GM23338 (cell line): ENCODE data around the gene BDKRB1. TPM values are rescaled to one million over a fixed set of nuclear protein-coding genes. Genes with fewer than 3 reads are reported as not detected.

ENCODE experiments used
- ATAC-seq: fragments of 200-7000 bp; cut with Tn5 transposase; 3 replicates; pipeline ENCODE4 v1.9.1; 2020
- DNase-seq: peaks from one replicate; pipeline ENCODE4 v3.0.0-alpha.2; 2015; ENCODE audit warnings: low spot score
- H2AFZ ChIP-seq: fragments of 200-600 bp; sonication (generic); 2 replicates; pipeline ENCODE4 v1.8.0; 2016; ENCODE audit warnings: antibody characterized with exemption, mild to moderate bottlenecking, moderate library complexity
- H3F3A ChIP-seq: fragments of 200-600 bp; sonication (generic); replicated peaks from 2 replicates; pipeline ENCODE4 v1.8.0; 2017; ENCODE audit warnings: antibody characterized with exemption, mixed run types, low read depth
- H3K27ac ChIP-seq: fragments of 200-600 bp; sonication (generic); 2 replicates; pipeline ENCODE4 v1.6.1; 2016; ENCODE audit warnings: low read depth
- H3K27me3 ChIP-seq: fragments of 200-600 bp; sonication (generic); 2 replicates; pipeline ENCODE4 v1.8.0; 2016; ENCODE audit warnings: mild to moderate bottlenecking, mixed run types, moderate library complexity; ENCODE audit not compliant: insufficient read depth
- H3K36me3 ChIP-seq: fragments of 200-600 bp; sonication (generic); 2 replicates; pipeline ENCODE4 v1.8.0; 2016; ENCODE audit warnings: mild to moderate bottlenecking; ENCODE audit not compliant: insufficient read depth
- H3K4me1 ChIP-seq: fragments of 200-600 bp; sonication (generic); 2 replicates; pipeline ENCODE4 v1.8.0; 2016; ENCODE audit warnings: mild to moderate bottlenecking, moderate library complexity; ENCODE audit not compliant: insufficient read depth
- H3K4me2 ChIP-seq: fragments of 200-600 bp; sonication (generic); 2 replicates; pipeline ENCODE4 v1.7.1; 2017; ENCODE audit warnings: mixed run types
- H3K4me3 ChIP-seq: fragments of 200-600 bp; sonication (generic); 2 replicates; pipeline ENCODE4 v1.6.1; 2016; ENCODE audit warnings: mixed run types
- H3K79me2 ChIP-seq: fragments of 200-600 bp; sonication (generic); replicated peaks from 2 replicates; pipeline ENCODE4 v1.8.0; 2017; ENCODE audit warnings: mild to moderate bottlenecking; ENCODE audit not compliant: insufficient read depth
- H3K9me2 ChIP-seq: fragments of 200-600 bp; sonication (generic); 2 replicates; pipeline ENCODE4 v1.8.0; 2017; ENCODE audit not compliant: insufficient read depth
- H4K20me1 ChIP-seq: fragments of 200-600 bp; sonication (generic); replicated peaks from 2 replicates; pipeline ENCODE4 v1.8.0; 2017; ENCODE audit warnings: mild to moderate bottlenecking; ENCODE audit not compliant: insufficient read depth
- H3K27ac Mint-ChIP-seq: 2 replicates; pipeline ENCODE4 v1.8.0; 2020; ENCODE audit warnings: inconsistent platforms, mild to moderate bottlenecking, moderate library complexity, mixed read lengths
- H3K27me3 Mint-ChIP-seq: 3 replicates; pipeline ENCODE4 v1.8.0; 2022; ENCODE audit warnings: low read depth, mild to moderate bottlenecking, moderate library complexity, mixed read lengths, inconsistent platforms; ENCODE audit not compliant: insufficient read depth, poor library complexity
- H3K36me3 Mint-ChIP-seq: 3 replicates; pipeline ENCODE4 v1.8.0; 2021; ENCODE audit warnings: low read depth, mild to moderate bottlenecking, inconsistent platforms, moderate library complexity, mixed read lengths
- H3K4me1 Mint-ChIP-seq: 3 replicates; pipeline ENCODE4 v1.8.0; 2020; ENCODE audit warnings: mild to moderate bottlenecking, inconsistent platforms, mixed read lengths
- H3K4me3 Mint-ChIP-seq: 3 replicates; pipeline ENCODE4 v1.8.0; 2021; ENCODE audit warnings: moderate library complexity, mild to moderate bottlenecking, inconsistent platforms, mixed read lengths
- H3K9me3 Mint-ChIP-seq: 3 replicates; pipeline ENCODE4 v1.8.0; 2020; ENCODE audit warnings: moderate library complexity, mild to moderate bottlenecking, inconsistent platforms, mixed read lengths
- STAT1 ChIP-seq: IDR thresholded peaks from one replicate; pipeline ENCODE4 v1.6.1; 2016; ENCODE audit warnings: antibody characterized with exemption; ENCODE audit not compliant: unreplicated experiment
- ZNF331 ChIP-seq: fragments of 250-450 bp; sonication (Bioruptor Pico); IDR thresholded peaks from 2 replicates; pipeline ENCODE4 v1.5.0; 2020; ENCODE audit warnings: low read depth, mild to moderate bottlenecking, moderate library complexity
- polyA plus RNA-seq: library from polyadenylated mRNA; unstranded; fragments of >200 nt; fragmentation: Nextera tagmentation; extraction: Ambion mirVana; gene quantifications from 2 replicates; pipeline ENCODE4 v1.2.1, GENCODE V29; 2016
- total RNA-seq: library from RNA; depleted of rRNA; stranded (reverse); fragments of >200 nt; shearing (Covaris generic); gene quantifications from 2 replicates; pipeline ENCODE4 v1.2.3, GENCODE V29; 2014
- TF ChIP-seq, protein P1 (sequence below): fragments of 250-450 bp; sonication (Bioruptor Pico); IDR thresholded peaks from 2 replicates; pipeline ENCODE4 v1.5.0; 2020; ENCODE audit warnings: mild to moderate bottlenecking, moderate library complexity
- TF ChIP-seq, protein P2 (sequence below): IDR thresholded peaks from 2 replicates; pipeline ENCODE4 v1.6.1; 2016; ENCODE audit warnings: antibody characterized with exemption
- TF ChIP-seq, protein P3 (sequence below): IDR thresholded peaks from one replicate; pipeline ENCODE4 v1.6.1; 2018; ENCODE audit warnings: antibody characterized with exemption; ENCODE audit not compliant: unreplicated experiment
- TF ChIP-seq, protein P4 (sequence below), 2 experiments: fragments of 200-600 bp in 1 of 2; sonication (generic) in 1 of 2; conservative IDR thresholded peaks; 2 replicates each; pipeline versions ENCODE4 v1.5.1 to v1.6.1; 2016 to 2017; ENCODE audit warnings: antibody characterized with exemption in 2 of 2, low read depth in 2 of 2, mild to moderate bottlenecking in 2 of 2, moderate library complexity in 1 of 2

BDKRB1 gene
- total and polyA plus RNA-seq, 2 experiments from 2014 or later, result not detected

GRCh38 chr14:96271421-96271762, 15.4 kb downstream of the BDKRB1 start:
- H3K4me3 Mint-ChIP-seq, result no peak overlapping the region
- no peaks in the 10 kb centered on the region; the same call in 2 of the 3 replicates for H3K4me1 Mint-ChIP-seq
- TF ChIP-seq ZNF331 (peak; percentile 71), STAT1 (no peak)
- TF ChIP-seq, protein P1, sequence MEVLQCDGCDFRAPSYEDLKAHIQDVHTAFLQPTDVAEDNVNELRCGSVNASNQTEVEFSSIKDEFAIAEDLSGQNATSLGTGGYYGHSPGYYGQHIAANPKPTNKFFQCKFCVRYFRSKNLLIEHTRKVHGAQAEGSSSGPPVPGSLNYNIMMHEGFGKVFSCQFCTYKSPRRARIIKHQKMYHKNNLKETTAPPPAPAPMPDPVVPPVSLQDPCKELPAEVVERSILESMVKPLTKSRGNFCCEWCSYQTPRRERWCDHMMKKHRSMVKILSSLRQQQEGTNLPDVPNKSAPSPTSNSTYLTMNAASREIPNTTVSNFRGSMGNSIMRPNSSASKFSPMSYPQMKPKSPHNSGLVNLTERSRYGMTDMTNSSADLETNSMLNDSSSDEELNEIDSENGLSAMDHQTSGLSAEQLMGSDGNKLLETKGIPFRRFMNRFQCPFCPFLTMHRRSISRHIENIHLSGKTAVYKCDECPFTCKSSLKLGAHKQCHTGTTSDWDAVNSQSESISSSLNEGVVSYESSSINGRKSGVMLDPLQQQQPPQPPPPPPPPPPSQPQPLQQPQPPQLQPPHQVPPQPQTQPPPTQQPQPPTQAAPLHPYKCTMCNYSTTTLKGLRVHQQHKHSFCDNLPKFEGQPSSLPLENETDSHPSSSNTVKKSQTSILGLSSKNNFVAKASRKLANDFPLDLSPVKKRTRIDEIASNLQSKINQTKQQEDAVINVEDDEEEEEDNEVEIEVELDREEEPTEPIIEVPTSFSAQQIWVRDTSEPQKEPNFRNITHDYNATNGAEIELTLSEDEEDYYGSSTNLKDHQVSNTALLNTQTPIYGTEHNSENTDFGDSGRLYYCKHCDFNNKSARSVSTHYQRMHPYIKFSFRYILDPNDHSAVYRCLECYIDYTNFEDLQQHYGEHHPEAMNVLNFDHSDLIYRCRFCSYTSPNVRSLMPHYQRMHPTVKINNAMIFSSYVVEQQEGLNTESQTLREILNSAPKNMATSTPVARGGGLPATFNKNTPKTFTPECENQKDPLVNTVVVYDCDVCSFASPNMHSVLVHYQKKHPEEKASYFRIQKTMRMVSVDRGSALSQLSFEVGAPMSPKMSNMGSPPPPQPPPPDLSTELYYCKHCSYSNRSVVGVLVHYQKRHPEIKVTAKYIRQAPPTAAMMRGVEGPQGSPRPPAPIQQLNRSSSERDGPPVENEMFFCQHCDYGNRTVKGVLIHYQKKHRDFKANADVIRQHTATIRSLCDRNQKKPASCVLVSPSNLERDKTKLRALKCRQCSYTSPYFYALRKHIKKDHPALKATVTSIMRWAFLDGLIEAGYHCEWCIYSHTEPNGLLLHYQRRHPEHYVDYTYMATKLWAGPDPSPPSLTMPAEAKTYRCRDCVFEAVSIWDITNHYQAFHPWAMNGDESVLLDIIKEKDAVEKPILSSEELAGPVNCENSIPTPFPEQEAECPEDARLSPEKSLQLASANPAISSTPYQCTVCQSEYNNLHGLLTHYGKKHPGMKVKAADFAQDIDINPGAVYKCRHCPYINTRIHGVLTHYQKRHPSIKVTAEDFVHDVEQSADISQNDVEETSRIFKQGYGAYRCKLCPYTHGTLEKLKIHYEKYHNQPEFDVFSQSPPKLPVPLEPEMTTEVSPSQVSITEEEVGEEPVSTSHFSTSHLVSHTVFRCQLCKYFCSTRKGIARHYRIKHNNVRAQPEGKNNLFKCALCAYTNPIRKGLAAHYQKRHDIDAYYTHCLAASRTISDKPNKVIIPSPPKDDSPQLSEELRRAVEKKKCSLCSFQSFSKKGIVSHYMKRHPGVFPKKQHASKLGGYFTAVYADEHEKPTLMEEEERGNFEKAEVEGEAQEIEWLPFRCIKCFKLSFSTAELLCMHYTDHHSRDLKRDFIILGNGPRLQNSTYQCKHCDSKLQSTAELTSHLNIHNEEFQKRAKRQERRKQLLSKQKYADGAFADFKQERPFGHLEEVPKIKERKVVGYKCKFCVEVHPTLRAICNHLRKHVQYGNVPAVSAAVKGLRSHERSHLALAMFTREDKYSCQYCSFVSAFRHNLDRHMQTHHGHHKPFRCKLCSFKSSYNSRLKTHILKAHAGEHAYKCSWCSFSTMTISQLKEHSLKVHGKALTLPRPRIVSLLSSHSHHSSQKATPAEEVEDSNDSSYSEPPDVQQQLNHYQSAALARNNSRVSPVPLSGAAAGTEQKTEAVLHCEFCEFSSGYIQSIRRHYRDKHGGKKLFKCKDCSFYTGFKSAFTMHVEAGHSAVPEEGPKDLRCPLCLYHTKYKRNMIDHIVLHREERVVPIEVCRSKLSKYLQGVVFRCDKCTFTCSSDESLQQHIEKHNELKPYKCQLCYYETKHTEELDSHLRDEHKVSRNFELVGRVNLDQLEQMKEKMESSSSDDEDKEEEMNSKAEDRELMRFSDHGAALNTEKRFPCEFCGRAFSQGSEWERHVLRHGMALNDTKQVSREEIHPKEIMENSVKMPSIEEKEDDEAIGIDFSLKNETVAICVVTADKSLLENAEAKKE (CRISPR knock-in tag), result no peak
- TF ChIP-seq, protein P2, sequence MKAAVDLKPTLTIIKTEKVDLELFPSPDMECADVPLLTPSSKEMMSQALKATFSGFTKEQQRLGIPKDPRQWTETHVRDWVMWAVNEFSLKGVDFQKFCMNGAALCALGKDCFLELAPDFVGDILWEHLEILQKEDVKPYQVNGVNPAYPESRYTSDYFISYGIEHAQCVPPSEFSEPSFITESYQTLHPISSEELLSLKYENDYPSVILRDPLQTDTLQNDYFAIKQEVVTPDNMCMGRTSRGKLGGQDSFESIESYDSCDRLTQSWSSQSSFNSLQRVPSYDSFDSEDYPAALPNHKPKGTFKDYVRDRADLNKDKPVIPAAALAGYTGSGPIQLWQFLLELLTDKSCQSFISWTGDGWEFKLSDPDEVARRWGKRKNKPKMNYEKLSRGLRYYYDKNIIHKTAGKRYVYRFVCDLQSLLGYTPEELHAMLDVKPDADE, result no peak
- TF ChIP-seq, protein P3, sequence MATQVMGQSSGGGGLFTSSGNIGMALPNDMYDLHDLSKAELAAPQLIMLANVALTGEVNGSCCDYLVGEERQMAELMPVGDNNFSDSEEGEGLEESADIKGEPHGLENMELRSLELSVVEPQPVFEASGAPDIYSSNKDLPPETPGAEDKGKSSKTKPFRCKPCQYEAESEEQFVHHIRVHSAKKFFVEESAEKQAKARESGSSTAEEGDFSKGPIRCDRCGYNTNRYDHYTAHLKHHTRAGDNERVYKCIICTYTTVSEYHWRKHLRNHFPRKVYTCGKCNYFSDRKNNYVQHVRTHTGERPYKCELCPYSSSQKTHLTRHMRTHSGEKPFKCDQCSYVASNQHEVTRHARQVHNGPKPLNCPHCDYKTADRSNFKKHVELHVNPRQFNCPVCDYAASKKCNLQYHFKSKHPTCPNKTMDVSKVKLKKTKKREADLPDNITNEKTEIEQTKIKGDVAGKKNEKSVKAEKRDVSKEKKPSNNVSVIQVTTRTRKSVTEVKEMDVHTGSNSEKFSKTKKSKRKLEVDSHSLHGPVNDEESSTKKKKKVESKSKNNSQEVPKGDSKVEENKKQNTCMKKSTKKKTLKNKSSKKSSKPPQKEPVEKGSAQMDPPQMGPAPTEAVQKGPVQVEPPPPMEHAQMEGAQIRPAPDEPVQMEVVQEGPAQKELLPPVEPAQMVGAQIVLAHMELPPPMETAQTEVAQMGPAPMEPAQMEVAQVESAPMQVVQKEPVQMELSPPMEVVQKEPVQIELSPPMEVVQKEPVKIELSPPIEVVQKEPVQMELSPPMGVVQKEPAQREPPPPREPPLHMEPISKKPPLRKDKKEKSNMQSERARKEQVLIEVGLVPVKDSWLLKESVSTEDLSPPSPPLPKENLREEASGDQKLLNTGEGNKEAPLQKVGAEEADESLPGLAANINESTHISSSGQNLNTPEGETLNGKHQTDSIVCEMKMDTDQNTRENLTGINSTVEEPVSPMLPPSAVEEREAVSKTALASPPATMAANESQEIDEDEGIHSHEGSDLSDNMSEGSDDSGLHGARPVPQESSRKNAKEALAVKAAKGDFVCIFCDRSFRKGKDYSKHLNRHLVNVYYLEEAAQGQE, result no peak
- TF ChIP-seq, protein P4, sequence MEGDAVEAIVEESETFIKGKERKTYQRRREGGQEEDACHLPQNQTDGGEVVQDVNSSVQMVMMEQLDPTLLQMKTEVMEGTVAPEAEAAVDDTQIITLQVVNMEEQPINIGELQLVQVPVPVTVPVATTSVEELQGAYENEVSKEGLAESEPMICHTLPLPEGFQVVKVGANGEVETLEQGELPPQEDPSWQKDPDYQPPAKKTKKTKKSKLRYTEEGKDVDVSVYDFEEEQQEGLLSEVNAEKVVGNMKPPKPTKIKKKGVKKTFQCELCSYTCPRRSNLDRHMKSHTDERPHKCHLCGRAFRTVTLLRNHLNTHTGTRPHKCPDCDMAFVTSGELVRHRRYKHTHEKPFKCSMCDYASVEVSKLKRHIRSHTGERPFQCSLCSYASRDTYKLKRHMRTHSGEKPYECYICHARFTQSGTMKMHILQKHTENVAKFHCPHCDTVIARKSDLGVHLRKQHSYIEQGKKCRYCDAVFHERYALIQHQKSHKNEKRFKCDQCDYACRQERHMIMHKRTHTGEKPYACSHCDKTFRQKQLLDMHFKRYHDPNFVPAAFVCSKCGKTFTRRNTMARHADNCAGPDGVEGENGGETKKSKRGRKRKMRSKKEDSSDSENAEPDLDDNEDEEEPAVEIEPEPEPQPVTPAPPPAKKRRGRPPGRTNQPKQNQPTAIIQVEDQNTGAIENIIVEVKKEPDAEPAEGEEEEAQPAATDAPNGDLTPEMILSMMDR (conservative IDR thresholded peaks at IDR 0.05; ENCODE audit: low read depth in 2 of 2), result no peak

More at GRCh38 chr14:96271421-96271762, 15.4 kb downstream of the BDKRB1 start:
- H3K79me2 ChIP-seq, result no peaks in the 10 kb centered on the region
- H2AFZ ChIP-seq, result no peak overlapping the region
- Mint-ChIP-seq H3K9me3 (peaks cover 25% of the 10 kb centered on the region), H3K27ac (no peak overlapping the region), H3K36me3 (peaks cover 10% of the 10 kb centered on the region; the same call in 2 of the 3 replicates), H3K27me3 (peaks cover 8% of the 10 kb centered on the region)
- H3K4me1 ChIP-seq, result peaks cover 5% of the 10 kb centered on the region
- DNase-seq (no peak), ATAC-seq (no peak)
- H3K27me3 ChIP-seq, result no peaks in the 10 kb centered on the region
- H3K4me3 ChIP-seq, result no peak overlapping the region
- H3K4me2 ChIP-seq, result no peak overlapping the region
- H3K36me3 ChIP-seq, result no peaks in the 10 kb centered on the region
- H3F3A ChIP-seq, result no peaks in the 10 kb centered on the region
- no peak overlapping the region for H3K27ac ChIP-seq
- peaks cover 3% of the 10 kb centered on the region; the same call in 1 of the 2 replicates for H3K9me2 ChIP-seq
- no peaks in the 10 kb centered on the region for H4K20me1 ChIP-seq
